22Rv1 (cell line): ENCODE data around the gene PGD.

Source experiments
- H3K27ac ChIP-seq: fragments of 450-650 bp; 2 replicates; pipeline ENCODE4 v1.5.1; 2017
- ZFX ChIP-seq: fragments of 450-650 bp; IDR thresholded peaks from 2 replicates; pipeline ENCODE4 v1.6.1; 2017; ENCODE audit warnings: antibody characterized with exemption, borderline replicate concordance
- TF ChIP-seq, protein P1 (sequence below): fragments of 450-650 bp; IDR thresholded peaks from 2 replicates; pipeline ENCODE4 v1.5.1; 2017; ENCODE audit warnings: mild to moderate bottlenecking

Gene PGD

GRCh38 chr1:10421637-10422036 lies 22.8 kb downstream of the PGD start:
- no peak for TF ChIP-seq ZFX
- TF ChIP-seq, protein P1, sequence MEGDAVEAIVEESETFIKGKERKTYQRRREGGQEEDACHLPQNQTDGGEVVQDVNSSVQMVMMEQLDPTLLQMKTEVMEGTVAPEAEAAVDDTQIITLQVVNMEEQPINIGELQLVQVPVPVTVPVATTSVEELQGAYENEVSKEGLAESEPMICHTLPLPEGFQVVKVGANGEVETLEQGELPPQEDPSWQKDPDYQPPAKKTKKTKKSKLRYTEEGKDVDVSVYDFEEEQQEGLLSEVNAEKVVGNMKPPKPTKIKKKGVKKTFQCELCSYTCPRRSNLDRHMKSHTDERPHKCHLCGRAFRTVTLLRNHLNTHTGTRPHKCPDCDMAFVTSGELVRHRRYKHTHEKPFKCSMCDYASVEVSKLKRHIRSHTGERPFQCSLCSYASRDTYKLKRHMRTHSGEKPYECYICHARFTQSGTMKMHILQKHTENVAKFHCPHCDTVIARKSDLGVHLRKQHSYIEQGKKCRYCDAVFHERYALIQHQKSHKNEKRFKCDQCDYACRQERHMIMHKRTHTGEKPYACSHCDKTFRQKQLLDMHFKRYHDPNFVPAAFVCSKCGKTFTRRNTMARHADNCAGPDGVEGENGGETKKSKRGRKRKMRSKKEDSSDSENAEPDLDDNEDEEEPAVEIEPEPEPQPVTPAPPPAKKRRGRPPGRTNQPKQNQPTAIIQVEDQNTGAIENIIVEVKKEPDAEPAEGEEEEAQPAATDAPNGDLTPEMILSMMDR: no peak
- no peak overlapping the region for H3K27ac ChIP-seq

DNA sequence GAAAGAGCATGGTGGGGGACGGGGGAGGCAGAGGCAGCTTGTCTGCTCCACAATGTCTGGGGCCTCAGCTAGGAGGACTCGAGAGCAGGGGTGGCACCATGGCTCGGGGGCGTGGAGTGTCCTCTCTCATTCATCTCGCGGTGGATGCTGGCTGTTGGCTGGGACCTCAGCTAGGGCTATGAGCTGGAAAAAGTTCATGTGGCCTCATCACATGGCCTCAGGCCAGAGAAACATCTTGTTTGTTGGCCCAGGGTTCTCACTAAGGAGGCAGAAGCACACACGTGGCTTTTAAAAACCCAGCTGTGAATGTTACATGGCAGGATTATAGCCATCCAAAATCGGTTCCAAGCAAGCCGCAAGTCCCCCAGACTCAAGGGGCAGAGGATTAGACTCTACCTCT lies 25.2 kb downstream of the PGD start:
- TF ChIP-seq ZFX: no peak
- TF ChIP-seq, protein P1: no peak
- no peak overlapping the region for H3K27ac ChIP-seq

GRCh38 chr1:10424651-10425050 lies 25.8 kb downstream of the PGD start:
- no peak for TF ChIP-seq ZFX
- TF ChIP-seq, protein P1: no peak
- peak overlapping the region; percentile 68 for H3K27ac ChIP-seq

- H3K27ac ChIP-seq: peak overlapping the region; percentile 68
These were observed 27.1 kb downstream of the PGD start for GRCh38 chr1:10425826-10426534.

GRCh38 chr1:10426535-10426848 lies 27.6 kb downstream of the PGD start:
- H3K27ac ChIP-seq: peak overlapping the region; percentile 68; the same call in 1 of the 2 replicates

DNA sequence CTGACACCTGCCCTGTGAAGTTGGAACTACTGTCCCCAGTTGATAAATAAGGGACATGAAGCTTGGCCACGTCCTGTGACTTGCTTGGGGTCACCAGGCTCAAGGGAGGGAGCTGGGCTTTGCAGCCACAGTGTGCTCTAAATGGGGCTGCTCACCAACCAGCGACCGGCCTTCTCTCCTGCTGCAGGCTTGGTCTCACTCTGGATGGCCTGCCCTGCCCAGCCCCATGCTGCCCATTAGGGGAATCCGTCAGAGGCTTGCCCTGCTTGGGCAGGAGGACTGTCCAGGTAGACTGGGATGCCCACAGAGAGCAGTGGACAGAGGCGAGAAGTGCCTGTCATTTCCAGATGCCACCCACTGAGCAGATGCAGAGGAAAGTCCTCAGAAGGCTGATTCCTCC lies 30.1 kb downstream of the PGD start:
- H3K27ac ChIP-seq: peak overlapping the region; percentile 12; the same call in 1 of the 2 replicates
- TF ChIP-seq, protein P1: no peak
- TF ChIP-seq ZFX: no peak

DNA sequence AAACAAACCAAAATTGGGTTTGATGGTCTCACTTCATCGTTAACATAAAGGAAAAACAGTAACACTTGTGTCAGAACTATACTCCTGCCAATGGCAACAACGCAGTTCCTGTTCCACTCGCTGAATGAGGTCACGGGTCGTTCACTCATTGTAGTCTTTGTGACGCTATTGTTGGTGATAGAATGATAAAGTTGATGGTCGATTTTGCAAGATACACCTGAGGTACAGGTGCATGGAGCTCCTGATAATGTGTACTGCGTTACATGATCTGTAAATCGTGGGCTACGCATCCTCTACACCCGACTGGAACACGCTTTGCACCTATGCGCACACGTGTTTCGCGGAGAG lies 31.0 kb downstream of the PGD start:
- TF ChIP-seq, protein P1: no peak
- no peak for TF ChIP-seq ZFX
- peak overlapping the region; percentile 78 for H3K27ac ChIP-seq

- peak within 1 kb of the TSS; percentile 78 for H3K27ac ChIP-seq
- TF ChIP-seq, protein P1: peak; percentile 97
- TF ChIP-seq ZFX: no peak
These were observed 31.6 kb downstream of the PGD start, which contains the start of gene CENPS for GRCh38 chr1:10430216-10431069. TSS of gene CENPS (plus strand) at chr1:10430433. CDS start at chr1:10430518, 85 bp downstream.
